Neural progenitor cell (in vitro differentiated cells): ENCODE measurements around the gene ABHD11. TPM values are rescaled to one million over a fixed set of nuclear protein-coding genes. Genes with fewer than 3 reads are reported as not detected.
A peak's percentile ranks its signal among the peaks of the same experiment; 100 is the strongest.

Experiments
- DNase-seq: peaks from one replicate; pipeline ENCODE4 v3.0.0-alpha.2; 2016; ENCODE audit warnings: low spot score
- H2AFZ ChIP-seq: fragments of 200-600 bp; sonication (generic); replicated peaks from 2 replicates; pipeline ENCODE4 v1.6.1; 2016; ENCODE audit warnings: antibody characterized with exemption
- H3F3A ChIP-seq: fragments of 200-600 bp; sonication (generic); 2 replicates; pipeline ENCODE4 v1.6.1; 2016; ENCODE audit warnings: antibody characterized with exemption, low read depth
- H3K27ac ChIP-seq: fragments of 200-600 bp; sonication (generic); 2 replicates; pipeline ENCODE4 v1.5.1; 2016; ENCODE audit warnings: mild to moderate bottlenecking
- H3K27me3 ChIP-seq: fragments of 200-600 bp; sonication (generic); 2 replicates; pipeline ENCODE4 v1.6.1; 2016; ENCODE audit warnings: mild to moderate bottlenecking, moderate library complexity
- H3K36me3 ChIP-seq: fragments of 200-600 bp; sonication (generic); 2 replicates; pipeline ENCODE4 v1.5.1; 2016
- H3K4me1 ChIP-seq: fragments of 200-600 bp; sonication (generic); 2 replicates; pipeline ENCODE4 v1.6.1; 2016; ENCODE audit warnings: mixed run types
- H3K4me2 ChIP-seq: fragments of 200-600 bp; sonication (generic); 2 replicates; pipeline ENCODE4 v1.6.1; 2016
- H3K4me3 ChIP-seq: fragments of 200-600 bp; sonication (generic); 2 replicates; pipeline ENCODE4 v1.5.1; 2016
- H3K79me2 ChIP-seq: fragments of 200-600 bp; sonication (generic); 2 replicates; pipeline ENCODE4 v1.6.1; 2016; ENCODE audit warnings: low read depth
- H3K9ac ChIP-seq: fragments of 200-600 bp; sonication (generic); 2 replicates; pipeline ENCODE4 v1.6.1; 2016
- H3K9me3 ChIP-seq: fragments of 200-600 bp; sonication (generic); 2 replicates; pipeline ENCODE4 v1.5.1; 2016; ENCODE audit warnings: low read depth
- H4K20me1 ChIP-seq: fragments of 200-600 bp; sonication (generic); 2 replicates; pipeline ENCODE4 v1.6.1; 2016; ENCODE audit warnings: low read depth
- H3K27ac Mint-ChIP-seq: 3 replicates; pipeline ENCODE4 v1.8.0; 2021; ENCODE audit warnings: mixed read lengths
- H3K27me3 Mint-ChIP-seq: 2 replicates; pipeline ENCODE4 v1.8.0; 2022; ENCODE audit warnings: low read depth, mild to moderate bottlenecking, inconsistent platforms, moderate library complexity, mixed read lengths; ENCODE audit not compliant: insufficient read depth
- H3K36me3 Mint-ChIP-seq: 3 replicates; pipeline ENCODE4 v1.8.0; 2021; ENCODE audit warnings: mixed read lengths
- H3K4me1 Mint-ChIP-seq: 3 replicates; pipeline ENCODE4 v1.8.0; 2021; ENCODE audit warnings: mixed read lengths
- H3K4me3 Mint-ChIP-seq: 3 replicates; pipeline ENCODE4 v1.8.0; 2021; ENCODE audit warnings: mild to moderate bottlenecking, moderate library complexity, mixed read lengths
- H3K9me3 Mint-ChIP-seq: 3 replicates; pipeline ENCODE4 v1.8.0; 2020; ENCODE audit warnings: mixed read lengths
- EZH2 ChIP-seq: fragments of 200-600 bp; sonication (generic); IDR thresholded peaks from 2 replicates; pipeline ENCODE4 v1.6.1; 2017; ENCODE audit warnings: antibody characterized with exemption, mild to moderate bottlenecking, moderate library complexity
- EZH2phosphoT487 ChIP-seq: fragments of 200-600 bp; sonication (generic); IDR thresholded peaks from 2 replicates; pipeline ENCODE4 v1.6.1; 2017; ENCODE audit warnings: antibody characterized with exemption
- total RNA-seq: library from RNA; depleted of rRNA; stranded (reverse); fragments of >200 nt; gene quantifications from 2 replicates; pipeline ENCODE4 v1.2.3, GENCODE V29; 2015; ENCODE audit warnings: low replicate concordance
- TF ChIP-seq, protein P1 (sequence below): fragments of 200-600 bp; sonication (generic); IDR thresholded peaks from 2 replicates; pipeline ENCODE4 v1.5.1; 2017; ENCODE audit warnings: antibody characterized with exemption, mild to moderate bottlenecking

Gene ABHD11
- total RNA-seq, 1 donor from 2014 or later, result 9.3 TPM

DNA sequence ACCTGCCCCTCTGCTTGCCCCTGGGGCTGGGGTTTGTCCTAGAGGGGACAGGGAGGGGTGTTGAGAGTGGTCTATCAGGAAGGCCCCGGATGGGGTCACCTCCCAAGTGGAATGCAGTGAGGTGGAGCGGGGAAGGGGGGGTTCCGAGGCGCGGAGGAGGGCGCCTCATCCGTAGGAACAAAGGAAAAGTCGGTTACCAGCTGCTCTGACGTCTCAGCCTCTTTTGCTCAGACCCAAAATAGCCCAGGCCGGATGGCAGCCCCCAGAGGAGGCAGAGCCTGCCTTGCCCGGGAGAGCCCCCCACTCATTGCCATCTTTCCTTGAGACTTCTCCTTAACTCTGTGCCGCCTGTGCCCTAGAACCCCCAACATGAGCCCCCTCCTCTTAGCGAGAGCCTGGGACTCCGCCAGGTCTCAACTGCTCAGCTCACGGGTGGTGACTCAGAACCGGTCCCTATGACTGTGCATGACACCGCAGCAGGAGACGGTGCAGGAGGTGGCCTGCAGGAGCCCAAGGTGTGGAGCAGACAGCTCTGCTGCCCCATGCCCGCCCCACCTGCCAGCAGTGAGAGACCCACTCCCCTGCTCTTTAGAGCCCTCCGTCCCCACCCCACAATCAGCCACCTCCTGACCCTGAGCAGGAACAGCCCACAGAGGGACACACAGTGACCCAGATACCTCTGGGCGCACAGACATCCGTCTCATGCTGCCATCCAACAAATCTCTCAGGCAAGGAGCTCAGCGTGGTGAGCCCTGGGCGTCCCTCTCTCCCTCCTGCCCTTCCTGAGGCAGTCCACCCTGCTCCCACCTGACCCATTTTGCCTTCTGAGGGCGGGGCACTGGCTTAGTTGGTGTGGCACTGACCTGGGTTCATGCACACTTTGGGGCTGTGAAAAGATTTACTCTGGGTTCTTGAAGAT, 32.2 kb downstream of the ABHD11 start:
- no peaks in the 10 kb centered on the region for H3K9me3 ChIP-seq
- H3K27me3 Mint-ChIP-seq, result peaks cover 4% of the 10 kb centered on the region
- H3K79me2 ChIP-seq, result no peaks in the 10 kb centered on the region
- no peaks in the 10 kb centered on the region for H3K27me3 ChIP-seq
- no peak overlapping the region for H3K27ac ChIP-seq
- no peak for TF ChIP-seq EZH2
- TF ChIP-seq EZH2phosphoT487, result no peak
- TF ChIP-seq, protein P1, sequence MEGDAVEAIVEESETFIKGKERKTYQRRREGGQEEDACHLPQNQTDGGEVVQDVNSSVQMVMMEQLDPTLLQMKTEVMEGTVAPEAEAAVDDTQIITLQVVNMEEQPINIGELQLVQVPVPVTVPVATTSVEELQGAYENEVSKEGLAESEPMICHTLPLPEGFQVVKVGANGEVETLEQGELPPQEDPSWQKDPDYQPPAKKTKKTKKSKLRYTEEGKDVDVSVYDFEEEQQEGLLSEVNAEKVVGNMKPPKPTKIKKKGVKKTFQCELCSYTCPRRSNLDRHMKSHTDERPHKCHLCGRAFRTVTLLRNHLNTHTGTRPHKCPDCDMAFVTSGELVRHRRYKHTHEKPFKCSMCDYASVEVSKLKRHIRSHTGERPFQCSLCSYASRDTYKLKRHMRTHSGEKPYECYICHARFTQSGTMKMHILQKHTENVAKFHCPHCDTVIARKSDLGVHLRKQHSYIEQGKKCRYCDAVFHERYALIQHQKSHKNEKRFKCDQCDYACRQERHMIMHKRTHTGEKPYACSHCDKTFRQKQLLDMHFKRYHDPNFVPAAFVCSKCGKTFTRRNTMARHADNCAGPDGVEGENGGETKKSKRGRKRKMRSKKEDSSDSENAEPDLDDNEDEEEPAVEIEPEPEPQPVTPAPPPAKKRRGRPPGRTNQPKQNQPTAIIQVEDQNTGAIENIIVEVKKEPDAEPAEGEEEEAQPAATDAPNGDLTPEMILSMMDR, result no peak
- H3K36me3 ChIP-seq, result no peaks in the 10 kb centered on the region
- DNase-seq, result no peak
- H3K4me2 ChIP-seq, result no peak overlapping the region
- peak overlapping the region; percentile 53 for H3K27ac Mint-ChIP-seq
- H3K4me1 ChIP-seq, result peaks cover 9% of the 10 kb centered on the region
- no peak overlapping the region for H3K9ac ChIP-seq
- no peak overlapping the region for H3K4me3 ChIP-seq
- peaks cover 19% of the 10 kb centered on the region for H3K4me1 Mint-ChIP-seq
- H3K9me3 Mint-ChIP-seq, result no peaks in the 10 kb centered on the region
- no peak overlapping the region for H3K4me3 Mint-ChIP-seq
- H3K36me3 Mint-ChIP-seq, result peaks cover 10% of the 10 kb centered on the region
- no peak overlapping the region for H2AFZ ChIP-seq
- H4K20me1 ChIP-seq, result peaks cover 30% of the 10 kb centered on the region
- peaks cover 16% of the 10 kb centered on the region for H3F3A ChIP-seq

DNA sequence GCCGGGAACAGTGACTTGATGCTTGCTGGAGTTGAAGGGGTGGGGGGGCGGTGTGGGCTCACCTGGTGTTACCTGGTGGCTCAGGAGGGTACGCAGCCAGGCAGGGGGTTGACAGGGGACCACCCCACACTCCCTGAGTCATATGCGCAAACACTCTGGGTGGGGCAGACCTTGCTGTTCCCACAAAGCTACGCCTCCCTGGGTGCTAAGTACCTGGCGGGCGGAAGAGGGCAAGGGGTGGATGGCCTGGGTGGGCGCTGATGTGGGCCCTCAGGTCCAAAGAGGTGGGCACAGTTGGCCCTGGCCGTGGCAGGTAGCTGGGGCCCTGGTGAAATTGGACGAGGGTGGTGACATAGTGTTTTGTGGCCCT, 33.1 kb downstream of the ABHD11 start:
- H3K27me3 ChIP-seq, result no peaks in the 10 kb centered on the region

DNA sequence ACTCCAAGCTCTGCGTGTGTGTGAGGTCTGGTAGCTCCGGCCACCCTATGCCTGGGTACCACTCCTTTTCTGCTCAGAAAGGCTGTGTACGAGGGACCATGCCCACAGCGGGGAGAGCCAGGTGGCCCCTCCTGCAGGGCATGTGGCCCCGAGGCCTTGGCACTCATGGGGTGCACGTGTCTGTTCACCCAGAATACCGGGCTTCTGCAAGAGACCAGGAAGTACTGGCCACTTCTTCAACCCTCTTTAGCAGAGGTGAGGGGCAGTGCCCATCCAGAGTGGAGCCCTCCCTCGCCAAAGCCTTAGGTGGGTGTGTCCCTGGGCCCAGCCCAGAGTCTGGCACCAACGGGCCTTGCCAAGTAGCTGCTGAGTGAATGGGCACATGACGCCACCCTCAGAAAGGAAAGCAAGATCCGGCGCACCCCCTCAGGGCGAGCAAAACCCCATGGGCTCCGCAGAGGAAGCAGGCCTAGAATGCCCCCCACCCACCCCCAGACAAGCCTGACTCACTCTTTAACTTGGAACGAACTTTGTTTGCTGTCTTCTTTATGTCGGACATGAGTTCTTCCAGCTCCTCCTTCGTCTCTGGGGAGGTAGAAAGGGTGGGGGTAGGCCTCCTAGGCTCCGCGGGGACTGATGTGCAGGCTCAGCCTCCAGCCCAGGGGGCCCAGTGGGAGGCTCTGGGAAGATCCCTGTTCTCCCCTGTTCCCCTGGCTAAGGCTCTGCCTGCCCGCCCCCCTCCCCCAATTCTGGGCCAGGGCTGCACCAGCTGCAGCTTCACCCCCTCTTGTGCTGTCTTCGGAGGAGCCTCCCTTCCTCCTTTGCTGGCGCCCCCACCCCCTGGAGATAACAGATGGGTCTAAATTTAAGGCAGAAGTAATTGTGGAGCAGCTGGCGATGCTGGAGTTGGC, 33.7 kb downstream of the ABHD11 start:
- no peak overlapping the region for H3K4me3 ChIP-seq
- H2AFZ ChIP-seq, result no peak overlapping the region
- no peak for TF ChIP-seq EZH2
- TF ChIP-seq, protein P1, result no peak
- TF ChIP-seq EZH2phosphoT487, result no peak
- no peaks in the 10 kb centered on the region for H3K36me3 ChIP-seq
- H3K27ac Mint-ChIP-seq, result no peak overlapping the region
- DNase-seq, result no peak
- no peaks in the 10 kb centered on the region for H3K79me2 ChIP-seq
- H3K36me3 Mint-ChIP-seq, result peaks cover 10% of the 10 kb centered on the region
- peaks cover 4% of the 10 kb centered on the region for H3K27me3 Mint-ChIP-seq
- H3F3A ChIP-seq, result peaks cover 16% of the 10 kb centered on the region
- no peaks in the 10 kb centered on the region for H3K9me3 ChIP-seq
- H3K4me2 ChIP-seq, result peak overlapping the region; percentile 63
- peaks cover 9% of the 10 kb centered on the region for H3K4me1 ChIP-seq
- H3K27me3 ChIP-seq, result no peaks in the 10 kb centered on the region
- H3K9me3 Mint-ChIP-seq, result no peaks in the 10 kb centered on the region
- no peak overlapping the region for H3K27ac ChIP-seq
- H3K4me1 Mint-ChIP-seq, result peaks cover 19% of the 10 kb centered on the region
- H3K4me3 Mint-ChIP-seq, result no peak overlapping the region
- H4K20me1 ChIP-seq, result peaks cover 25% of the 10 kb centered on the region
- H3K9ac ChIP-seq, result no peak overlapping the region

More for the DNA sequence above, 33.1 kb downstream of the ABHD11 start:
- no peak overlapping the region for H3K27ac ChIP-seq
- H3K4me1 ChIP-seq, result peaks cover 9% of the 10 kb centered on the region
- H3K9me3 ChIP-seq, result no peaks in the 10 kb centered on the region
- no peaks in the 10 kb centered on the region for H3K79me2 ChIP-seq
- peaks cover 29% of the 10 kb centered on the region for H4K20me1 ChIP-seq
- no peak overlapping the region for H3K4me3 ChIP-seq
- H3K36me3 Mint-ChIP-seq, result peaks cover 10% of the 10 kb centered on the region
- no peak overlapping the region for H3K4me3 Mint-ChIP-seq
- no peak overlapping the region for H2AFZ ChIP-seq
- peaks cover 19% of the 10 kb centered on the region for H3K4me1 Mint-ChIP-seq
- H3F3A ChIP-seq, result peaks cover 16% of the 10 kb centered on the region
- TF ChIP-seq EZH2phosphoT487 (no peak), EZH2 (no peak)
- TF ChIP-seq, protein P1, result no peak
- no peak overlapping the region for H3K27ac Mint-ChIP-seq
- no peak overlapping the region for H3K9ac ChIP-seq
- DNase-seq, result no peak
- H3K36me3 ChIP-seq, result no peaks in the 10 kb centered on the region
- H3K27me3 Mint-ChIP-seq, result peaks cover 4% of the 10 kb centered on the region
- no peaks in the 10 kb centered on the region for H3K9me3 Mint-ChIP-seq
- H3K4me2 ChIP-seq, result no peak overlapping the region
